ENCODE measurements around the gene DNASE1L2. TPM values are rescaled to one million over a fixed set of nuclear protein-coding genes. Genes with fewer than 3 reads are reported as not detected.

The DNASE1L2 gene
- total and polyA plus RNA-seq, 2 of the 8 experiments (the other 6 are each of a cell fraction or from before 2014, with no cell fraction given), result 0.35 to 0.97 TPM

- no peak for TF ChIP-seq E2F6 (IDR thresholded peaks at IDR 0.05)
- no peak for TF ChIP-seq HDAC2 (IDR thresholded peaks at IDR 0.05; ENCODE audit: borderline replicate concordance in 1 of 2, low read depth in 2 of 2, low read length in 2 of 2)
- no peak for TF ChIP-seq RAD21 (IDR thresholded peaks at IDR 0.05 in 1 of 2, conservative IDR thresholded peaks at IDR 0.05 in 1 of 2; ENCODE audit: low read depth in 2 of 2, low read length in 2 of 2)
- peak overlapping the region in 1 of 4 experiments; percentile 52; a peak in 2 of 7 replicates for H3K9ac ChIP-seq (replicated peaks in 1 of 4; ENCODE audit: extremely low read depth in 1 of 4, low read depth in 3 of 4, low read length in 3 of 4)
Measured at GRCh38 chr16:2270588-2271470, 34.6 kb downstream of the DNASE1L2 start.

More at GRCh38 chr16:2270588-2271470, 34.6 kb downstream of the DNASE1L2 start:
- H3K27me3 ChIP-seq (replicated peaks in 1 of 4; ENCODE audit: control insufficient read depth in 3 of 4, extremely low read depth in 1 of 4, insufficient read depth in 3 of 4, low read length in 3 of 4), result no peaks in the 10 kb centered on the region
- H2BK120ac ChIP-seq (replicated peaks; ENCODE audit: low read depth, low read length), result no peak overlapping the region
- H3K56ac ChIP-seq (replicated peaks; ENCODE audit: insufficient read length, low read depth, low read length), result no peak overlapping the region
- no peak overlapping the region for H3K27ac ChIP-seq (ENCODE audit: low read depth, low read length)
- H4K20me1 ChIP-seq (replicated peaks in 1 of 2; ENCODE audit: control insufficient read depth in 1 of 2, insufficient read depth in 2 of 2, low read length in 2 of 2), result peaks cover 6 to 17% of the 10 kb centered on the region in 2 experiments
- H3K9me3 ChIP-seq (ENCODE audit: insufficient read depth in 2 of 2, low read depth in 1 of 2, low read length in 1 of 2), result no peaks in the 10 kb centered on the region
- peaks cover 0 to 3% (median 1%) of the 10 kb centered on the region in 4 experiments; a peak in 1 of 8 replicates for H3K36me3 ChIP-seq (ENCODE audit: control insufficient read depth in 2 of 4, insufficient read depth in 4 of 4, low read length in 3 of 4)
- H2AK5ac ChIP-seq (ENCODE audit: low read depth, low read length), result no peak overlapping the region
- H3K4me3 ChIP-seq (ENCODE audit: extremely low read depth in 1 of 4, insufficient read depth in 2 of 4, low read depth in 3 of 4, low read length in 4 of 4), result no peak overlapping the region
- H3K23ac ChIP-seq (ENCODE audit: insufficient read length), result no peak overlapping the region
- H4K91ac ChIP-seq (replicated peaks; ENCODE audit: insufficient read length, low read length), result no peak overlapping the region
- H3K14ac ChIP-seq (ENCODE audit: insufficient read length), result no peak overlapping the region
- H3K79me2 ChIP-seq (ENCODE audit: control insufficient read depth in 1 of 2, insufficient read depth in 2 of 2, low read length in 2 of 2), result peaks cover 15 to 27% of the 10 kb centered on the region in 2 experiments
- peaks cover 6% of the 10 kb centered on the region; the same call in 1 of the 2 replicates for H3K23me2 ChIP-seq (ENCODE audit: low read depth, low read length)
- H3K4me2 ChIP-seq (ENCODE audit: insufficient read depth in 1 of 2, low read depth in 2 of 2, low read length in 2 of 2), result no peak overlapping the region
- peaks cover 9% of the 10 kb centered on the region for H3K79me1 ChIP-seq (ENCODE audit: low read depth, low read length)
- WGBS, 2 experiments (ENCODE audit: extremely low coverage in 1 of 2, insufficient coverage in 1 of 2, insufficient read length in 1 of 2, insufficient replicate concordance in 2 of 2, low coverage in 1 of 2, low lambda C conversion rate in 2 of 2, missing lambda C conversion rate in 1 of 2), result 86% methylated on average over 15 of the region's 15 CpGs; no CpG with 5 or more reads in 1 of the 2 experiments
- H4K5ac ChIP-seq (ENCODE audit: insufficient read length, low read depth, low read length), result no peak overlapping the region
- H3K18ac ChIP-seq (ENCODE audit: extremely low read depth, low read length), result no peak overlapping the region
- DNase-seq (ENCODE audit: low read depth in 1 of 2, low spot score in 2 of 2), result no peak
- H3K4me1 ChIP-seq (replicated peaks in 1 of 4; ENCODE audit: control insufficient read depth in 3 of 4, insufficient read depth in 4 of 4, low read length in 3 of 4), result peaks cover 0 to 7% (median 3%) of the 10 kb centered on the region in 4 experiments; a peak in 3 of 7 replicates
- no peak overlapping the region for H2BK12ac ChIP-seq (ENCODE audit: low read depth, low read length)
- 0 out of 2 replicates have a peak overlapping the region, but pooled peaks have one; percentile 46 for H4K8ac ChIP-seq (ENCODE audit: extremely low read depth, insufficient read depth, low read length)
- FAIRE-seq, result no peak
- H3K4ac ChIP-seq (replicated peaks; ENCODE audit: insufficient read length, low read depth, low read length), result no peak overlapping the region
- no peak overlapping the region for H2BK15ac ChIP-seq (ENCODE audit: low read length)
- ChIA-PET CTCF (ENCODE audit: partially characterized antibody) (interaction anchor here (0.8 to 2.1 kb wide), 11 partner anchors 8 to 220 kb away, joined by 3 to 8 read pairs (median 4); partner anchors contain the start of gene ECI1), POLR2A (ENCODE audit: partially characterized antibody) (interaction anchor here (1.0 to 13.7 kb wide), 13 partner anchors 9 to 204 kb away, joined by 3 to 228 read pairs (median 5); partner anchors contain the start of genes DNASE1L2, ECI1, TBC1D24 and TEDC2)
- H2AFZ ChIP-seq (ENCODE audit: low read length), result no peak overlapping the region
- no peak overlapping the region for H2BK20ac ChIP-seq (ENCODE audit: low read length)
- no peak overlapping the region for H2BK5ac ChIP-seq (ENCODE audit: low read depth, low read length)

All from H1 (cell line).